HG02623 (cell line): ENCODE data around the gene PPP1CA.

Experiments
- ATAC-seq: cut with Tn5 transposase; IDR thresholded peaks from one replicate; pipeline ENCODE4 v1.9.1; 2021; ENCODE audit warnings: moderate library complexity; ENCODE audit not compliant: unreplicated experiment

The PPP1CA gene

GRCh38 chr11:67353317-67354074 is 48.2 kb downstream of the PPP1CA start, which contains the start of gene POLD4:
Gene POLD4, minus strand, starts transcription at chr11:67353546. Its CDS starts 147 bp downstream, at chr11:67353399.
- peak; percentile 76 for ATAC-seq

GRCh38 chr11:67352546-67353316 is 48.9 kb downstream of the PPP1CA start:
- peak; percentile 7 for ATAC-seq

GRCh38 chr11:67351275-67352005 is 50.2 kb downstream of the PPP1CA start:
- no peak for ATAC-seq

- ATAC-seq: no peak
These were observed 51.7 kb downstream of the PPP1CA start for GRCh38 chr11:67349928-67350465.

- ATAC-seq: no peak
These were observed 52.2 kb downstream of the PPP1CA start for GRCh38 chr11:67349457-67349856.

GRCh38 chr11:67349036-67349435 is 52.6 kb downstream of the PPP1CA start:
- no peak for ATAC-seq
